Urinary bladder (tissue), 4 donors: ENCODE data around the gene CRIP1. TPM values are rescaled to one million over a fixed set of nuclear protein-coding genes. Genes with fewer than 3 reads are reported as not detected.

ENCODE experiments used
- DNase-seq: peaks from one replicate; pipeline ENCODE4 v3.0.0-alpha.2; 2015; ENCODE audit errors: extremely low spot score
- H3K27ac ChIP-seq: one replicate; pipeline ENCODE4 v1.5.1; 2013; ENCODE audit warnings: low read depth, mild to moderate bottlenecking, moderate library complexity
- H3K36me3 ChIP-seq: one replicate; pipeline ENCODE4 v1.6.1; 2013; ENCODE audit warnings: mild to moderate bottlenecking, moderate library complexity; ENCODE audit not compliant: insufficient read depth
- H3K4me1 ChIP-seq: one replicate; pipeline ENCODE4 v1.6.1; 2013; ENCODE audit warnings: mild to moderate bottlenecking, moderate library complexity; ENCODE audit not compliant: insufficient read depth
- H3K4me3 ChIP-seq: one replicate; pipeline ENCODE4 v1.5.1; 2013; ENCODE audit warnings: low read depth, low read length
- WGBS: extraction: QIAGEN DNeasy Blood & Tissue Kit; methylation state at CpG from one replicate; pipeline ENCODE4 v1.1.7; 2013; 5-methylcytosine and 5-hydroxymethylcytosine counted together
- polyA plus RNA-seq: library from polyadenylated mRNA; stranded (reverse); fragments of 200-250 nt; gene quantifications from one replicate; pipeline ENCODE4 v1.2.3, GENCODE V29; 2013
- total RNA-seq: library from RNA; depleted of rRNA; stranded (reverse); fragments of >200 nt; gene quantifications from one replicate; pipeline ENCODE4 v1.2.3, GENCODE V29; 2014
- donor health status: healthy with polysubstance abuse.
- donor health status: healthy.

CRIP1 gene
- total and polyA plus RNA-seq, 2 donors: 9.4 to 92.4 TPM

- DNase-seq: no peak
- Histone ChIP-seq H3K27ac (no peak overlapping the region), H3K36me3 (no peaks in the 10 kb centered on the region), H3K4me1 (peaks cover 2% of the 10 kb centered on the region), H3K4me3 (no peak overlapping the region)
- 64% methylated on average over 52 of the region's 56 CpGs for WGBS
Observed at GRCh38 chr14:105477660-105478397, 8.9 kb upstream of the CRIP1 start.

GRCh38 chr14:105478398-105479251 is 8.1 kb upstream of the CRIP1 start:
- Histone ChIP-seq H3K27ac (no peak overlapping the region), H3K4me1 (peaks cover under 1% of the 10 kb centered on the region), H3K4me3 (no peak overlapping the region), H3K36me3 (no peaks in the 10 kb centered on the region)
- WGBS: 64% methylated on average over 81 of the region's 81 CpGs
- no peak for DNase-seq

- Histone ChIP-seq H3K4me3 (no peak overlapping the region), H3K36me3 (no peaks in the 10 kb centered on the region), H3K27ac (no peak overlapping the region), H3K4me1 (no peaks in the 10 kb centered on the region)
- 77% methylated on average over 34 of the region's 34 CpGs for WGBS
- no peak for DNase-seq
Observed at GRCh38 chr14:105479431-105480158, 7.1 kb upstream of the CRIP1 start.

- no peak for DNase-seq
- Histone ChIP-seq H3K36me3 (no peaks in the 10 kb centered on the region), H3K4me3 (no peak overlapping the region), H3K27ac (no peak overlapping the region), H3K4me1 (no peaks in the 10 kb centered on the region)
- WGBS: 61% methylated on average over 15 of the region's 15 CpGs
Observed at GRCh38 chr14:105480199-105480746, 6.4 kb upstream of the CRIP1 start.

GRCh38 chr14:105480807-105481801 is 5.6 kb upstream of the CRIP1 start:
- Histone ChIP-seq H3K27ac (peak overlapping the region; percentile 89), H3K36me3 (no peaks in the 10 kb centered on the region), H3K4me3 (peak overlapping the region; percentile 7), H3K4me1 (no peaks in the 10 kb centered on the region)
- under 1% methylated on average over 35 of the region's 35 CpGs for WGBS
- peak; percentile 83 for DNase-seq

- Histone ChIP-seq H3K4me3 (peak overlapping the region; percentile 7), H3K4me1 (no peaks in the 10 kb centered on the region), H3K36me3 (no peaks in the 10 kb centered on the region), H3K27ac (peak overlapping the region; percentile 89)
- DNase-seq: peak; percentile 95
- 1% methylated on average over 18 of the region's 18 CpGs for WGBS
Observed at GRCh38 chr14:105481886-105482457, 4.7 kb upstream of the CRIP1 start.

GRCh38 chr14:105482486-105483110 is 4.1 kb upstream of the CRIP1 start:
- Histone ChIP-seq H3K36me3 (no peaks in the 10 kb centered on the region), H3K4me1 (no peaks in the 10 kb centered on the region), H3K27ac (peak overlapping the region; percentile 83), H3K4me3 (no peak overlapping the region)
- no peak for DNase-seq
- 69% methylated on average over 18 of the region's 18 CpGs for WGBS

GRCh38 chr14:105483300-105484068 is 3.2 kb upstream of the CRIP1 start:
- no peaks in the 10 kb centered on the region for H3K36me3 ChIP-seq
- no peaks in the 10 kb centered on the region for H3K4me1 ChIP-seq
- no peak for DNase-seq
- peak overlapping the region; percentile 83 for H3K27ac ChIP-seq
- 70% methylated on average over 18 of the region's 18 CpGs for WGBS
- H3K4me3 ChIP-seq: no peak overlapping the region

GRCh38 chr14:105484069-105484996 is 2.4 kb upstream of the CRIP1 start:
- Histone ChIP-seq H3K27ac (no peak overlapping the region), H3K4me1 (no peaks in the 10 kb centered on the region), H3K4me3 (no peak overlapping the region), H3K36me3 (no peaks in the 10 kb centered on the region)
- no peak for DNase-seq
- WGBS: 59% methylated on average over 20 of the region's 20 CpGs

GRCh38 chr14:105484997-105485393 is 1.7 kb upstream of the CRIP1 start:
- 80% methylated on average over 16 of the region's 16 CpGs for WGBS

More at GRCh38 chr14:105484997-105485393, 1.7 kb upstream of the CRIP1 start:
- H3K36me3 ChIP-seq: no peaks in the 10 kb centered on the region
- H3K4me3 ChIP-seq: no peak overlapping the region
- no peaks in the 10 kb centered on the region for H3K4me1 ChIP-seq
- no peak for DNase-seq
- no peak overlapping the region for H3K27ac ChIP-seq
